Panc1 (cell line): ENCODE data around the gene TMEM45A. TPM values are rescaled to one million over a fixed set of nuclear protein-coding genes. Genes with fewer than 3 reads are reported as not detected.

ENCODE experiments used
- ATAC-seq: fragments of 200-7000 bp; cut with Tn5 transposase; 2 replicates; pipeline ENCODE4 v1.9.1; 2020; ENCODE audit warnings: mild to moderate bottlenecking, moderate library complexity
- BruUV-seq: library from RNA; stranded (reverse); fragments of 400-500 nt; replicated peaks from 2 replicates; lab custom pipeline; 2021; lab: Mats Ljungman, UMichigan
- CTCF ChIA-PET: fragments of 300-600 bp; sonication (Branson Sonifier 250); formaldehyde crosslinking; loops from one replicate; lab custom pipeline; 2022; ENCODE audit warnings: antibody characterized with exemption; lab: Charles Lee
- POLR2A ChIA-PET: fragments of 300-600 bp; sonication (Branson Sonifier 250); formaldehyde crosslinking; loops from one replicate; lab custom pipeline; 2022; ENCODE audit warnings: antibody characterized with exemption; lab: Charles Lee
- DNase-seq: peaks from one replicate; pipeline ENCODE4 v3.0.0-alpha.2; 2010; ENCODE audit warnings: low read depth, low spot score
- H3K27ac ChIP-seq: 2 replicates; pipeline ENCODE4 v1.5.1; 2011; ENCODE audit warnings: mild to moderate bottlenecking, low read length, inconsistent platforms
- H3K27me3 ChIP-seq: fragments of 200-500 bp; sonication (Bioruptor generic); 2 replicates; pipeline ENCODE4 v1.6.0; 2014; ENCODE audit warnings: low read length, inconsistent platforms; ENCODE audit not compliant: control insufficient read depth, insufficient read depth
- H3K36me3 ChIP-seq: fragments of 200-500 bp; sonication (Bioruptor generic); 2 replicates; pipeline ENCODE4 v1.5.1; 2014; ENCODE audit warnings: inconsistent platforms, mild to moderate bottlenecking, low read length, moderate library complexity; ENCODE audit not compliant: control insufficient read depth, insufficient read depth
- H3K4me1 ChIP-seq: 2 replicates; pipeline ENCODE4 v1.5.1; 2011; ENCODE audit warnings: inconsistent platforms, mild to moderate bottlenecking, low read length, moderate library complexity; ENCODE audit not compliant: control insufficient read depth, insufficient read depth
- H3K4me3 ChIP-seq, 2 experiments: 2 replicates each; pipeline ENCODE4 v1.5.1; 2011 to 2012; ENCODE audit warnings: low read depth in 2 of 2, low read length in 2 of 2, mild to moderate bottlenecking in 2 of 2, inconsistent platforms in 1 of 2, moderate library complexity in 1 of 2
- H3K9me3 ChIP-seq: fragments of 200-500 bp; sonication (Bioruptor generic); 2 replicates; pipeline ENCODE4 v1.5.1; 2014; ENCODE audit warnings: low read depth, mild to moderate bottlenecking, inconsistent platforms, low read length, moderate library complexity; ENCODE audit not compliant: control insufficient read depth, insufficient read depth
- CTCF ChIP-seq: fragments of 450-650 bp; IDR thresholded peaks from 2 replicates; pipeline ENCODE4 v1.5.1; 2017; ENCODE audit warnings: mild to moderate bottlenecking
- POLR2AphosphoS5 ChIP-seq: IDR thresholded peaks from 2 replicates; pipeline ENCODE4 v1.6.1; 2012; ENCODE audit warnings: mild to moderate bottlenecking, low read depth, low read length, moderate library complexity
- SIN3A ChIP-seq: IDR thresholded peaks from 2 replicates; pipeline ENCODE4 v1.6.1; 2012; ENCODE audit warnings: low read depth, mild to moderate bottlenecking, low read length, moderate library complexity, borderline replicate concordance; ENCODE audit not compliant: insufficient read depth
- TCF7L2 ChIP-seq: IDR thresholded peaks from 2 replicates; pipeline ENCODE4 v1.6.1; 2011; ENCODE audit warnings: mild to moderate bottlenecking, low read depth, low read length, inconsistent platforms
- in situ Hi-C: cut with HindIII; loops from 2 replicates; pipeline ENCODE4 v1.10.0; 2016; ENCODE audit warnings: low sequenced_read_pairs, low pct_unique_long_range_greater_than_20kb
- intact Hi-C: fragments of 100-400 bp; cut with micrococcal nuclease; formaldehyde crosslinking; loops from one replicate; pipeline ENCODE4 v1.10.0; 2022; ENCODE audit not compliant: unreplicated experiment
- total RNA-seq: library from RNA; stranded (reverse); gene quantifications from one replicate; pipeline ENCODE4 v1.2.1, GENCODE V29; 2021; ENCODE audit not compliant: unreplicated experiment
- TF ChIP-seq, protein P1 (sequence below), 2 experiments: IDR thresholded peaks; 2 replicates each; pipeline ENCODE4 v1.6.1; 2011 to 2012; ENCODE audit warnings: low read depth in 2 of 2, control low read depth in 1 of 2, low read length in 1 of 2, mild to moderate bottlenecking in 1 of 2, moderate library complexity in 1 of 2; ENCODE audit not compliant: insufficient read depth in 1 of 2

The TMEM45A gene
- total RNA-seq, 1 experiment from 2014 or later = 8.6 TPM

GRCh38 chr3:100489118-100489517 is 3.3 kb upstream of the TMEM45A start:
- ChIA-PET CTCF (interaction anchor here (0.7 kb wide), 2 partner anchors 1495 to 1850 kb away, joined by 3 to 5 read pairs; no protein-coding TSS in a partner anchor), POLR2A (no interaction called here)
- in situ Hi-C loops = no loop called here
- H3K36me3 ChIP-seq = no peaks in the 10 kb centered on the region
- H3K4me1 ChIP-seq = 0 out of 2 replicates have a peak, but pooled peaks cover 4% of the 10 kb centered on the region
- no TSS peak for BruUV-seq
- H3K9me3 ChIP-seq = no peaks in the 10 kb centered on the region
- no peak overlapping the region for H3K4me3 ChIP-seq
- TF ChIP-seq SIN3A (no peak), CTCF (no peak)
- DNase-seq = no peak
- no peak overlapping the region for H3K27ac ChIP-seq
- no peak for ATAC-seq
- intact Hi-C loops = no loop called here
- peaks cover 4% of the 10 kb centered on the region for H3K27me3 ChIP-seq

GRCh38 chr3:100496711-100497261 is 4.4 kb downstream of the TMEM45A start:
- H3K36me3 ChIP-seq = no peaks in the 10 kb centered on the region
- H3K27ac ChIP-seq = no peak overlapping the region
- in situ Hi-C loops (no loop called here), intact Hi-C loops (no loop called here)
- TF ChIP-seq SIN3A (no peak), TCF7L2 (no peak), CTCF (no peak), POLR2AphosphoS5 (no peak)
- TF ChIP-seq, protein P1, sequence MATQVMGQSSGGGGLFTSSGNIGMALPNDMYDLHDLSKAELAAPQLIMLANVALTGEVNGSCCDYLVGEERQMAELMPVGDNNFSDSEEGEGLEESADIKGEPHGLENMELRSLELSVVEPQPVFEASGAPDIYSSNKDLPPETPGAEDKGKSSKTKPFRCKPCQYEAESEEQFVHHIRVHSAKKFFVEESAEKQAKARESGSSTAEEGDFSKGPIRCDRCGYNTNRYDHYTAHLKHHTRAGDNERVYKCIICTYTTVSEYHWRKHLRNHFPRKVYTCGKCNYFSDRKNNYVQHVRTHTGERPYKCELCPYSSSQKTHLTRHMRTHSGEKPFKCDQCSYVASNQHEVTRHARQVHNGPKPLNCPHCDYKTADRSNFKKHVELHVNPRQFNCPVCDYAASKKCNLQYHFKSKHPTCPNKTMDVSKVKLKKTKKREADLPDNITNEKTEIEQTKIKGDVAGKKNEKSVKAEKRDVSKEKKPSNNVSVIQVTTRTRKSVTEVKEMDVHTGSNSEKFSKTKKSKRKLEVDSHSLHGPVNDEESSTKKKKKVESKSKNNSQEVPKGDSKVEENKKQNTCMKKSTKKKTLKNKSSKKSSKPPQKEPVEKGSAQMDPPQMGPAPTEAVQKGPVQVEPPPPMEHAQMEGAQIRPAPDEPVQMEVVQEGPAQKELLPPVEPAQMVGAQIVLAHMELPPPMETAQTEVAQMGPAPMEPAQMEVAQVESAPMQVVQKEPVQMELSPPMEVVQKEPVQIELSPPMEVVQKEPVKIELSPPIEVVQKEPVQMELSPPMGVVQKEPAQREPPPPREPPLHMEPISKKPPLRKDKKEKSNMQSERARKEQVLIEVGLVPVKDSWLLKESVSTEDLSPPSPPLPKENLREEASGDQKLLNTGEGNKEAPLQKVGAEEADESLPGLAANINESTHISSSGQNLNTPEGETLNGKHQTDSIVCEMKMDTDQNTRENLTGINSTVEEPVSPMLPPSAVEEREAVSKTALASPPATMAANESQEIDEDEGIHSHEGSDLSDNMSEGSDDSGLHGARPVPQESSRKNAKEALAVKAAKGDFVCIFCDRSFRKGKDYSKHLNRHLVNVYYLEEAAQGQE (IDR thresholded peaks at IDR 0.05; ENCODE audit: insufficient read depth in 1 of 2, low read depth in 2 of 2, low read length in 1 of 2) = no peak
- ATAC-seq = no peak
- ChIA-PET POLR2A (interaction anchor here (0.6 kb wide), 1 partner anchor 32 kb away, joined by 4 read pairs; no protein-coding TSS in a partner anchor), CTCF (no interaction called here)
- 0 out of 2 replicates have a peak, but pooled peaks cover 4% of the 10 kb centered on the region for H3K4me1 ChIP-seq
- no peak for DNase-seq
- no peak overlapping the region for H3K4me3 ChIP-seq
- H3K27me3 ChIP-seq = no peaks in the 10 kb centered on the region
- no peaks in the 10 kb centered on the region for H3K9me3 ChIP-seq
- no TSS peak for BruUV-seq
